Eye (tissue), 1 donor: ENCODE data around the gene ZNF133.

Source experiments
- DNase-seq: peaks from one replicate; pipeline ENCODE4 v3.0.0-alpha.2; 2015

ZNF133 gene

DNA sequence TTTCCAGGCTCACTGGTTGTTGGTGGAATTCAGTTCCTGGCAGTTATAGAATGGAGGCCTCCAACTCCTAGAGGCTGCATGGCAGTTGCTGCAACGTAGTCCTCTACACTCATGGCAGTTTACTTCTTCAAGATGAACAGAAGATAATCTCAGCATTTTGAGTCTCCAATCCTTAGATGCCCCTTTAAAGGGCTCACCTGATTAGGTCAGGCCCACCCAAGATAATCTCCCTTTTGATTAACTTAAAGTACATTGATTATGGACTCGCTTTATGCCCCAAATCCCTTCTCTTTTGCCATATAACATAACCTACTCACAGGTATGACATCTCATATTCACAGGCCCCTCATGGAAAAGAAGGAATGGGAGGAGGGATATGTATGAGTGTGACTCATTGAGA, 76.4 kb downstream of the ZNF133 start:
- DNase-seq: no peak
